Measurements from ENCODE around the gene DUSP28. TPM values are rescaled to one million over a fixed set of nuclear protein-coding genes. Genes with fewer than 3 reads are reported as not detected.

DUSP28 gene
- total RNA-seq, 6 experiments from 2014 or later, result 3.1 to 5.0 (median 4.3) TPM

DNA sequence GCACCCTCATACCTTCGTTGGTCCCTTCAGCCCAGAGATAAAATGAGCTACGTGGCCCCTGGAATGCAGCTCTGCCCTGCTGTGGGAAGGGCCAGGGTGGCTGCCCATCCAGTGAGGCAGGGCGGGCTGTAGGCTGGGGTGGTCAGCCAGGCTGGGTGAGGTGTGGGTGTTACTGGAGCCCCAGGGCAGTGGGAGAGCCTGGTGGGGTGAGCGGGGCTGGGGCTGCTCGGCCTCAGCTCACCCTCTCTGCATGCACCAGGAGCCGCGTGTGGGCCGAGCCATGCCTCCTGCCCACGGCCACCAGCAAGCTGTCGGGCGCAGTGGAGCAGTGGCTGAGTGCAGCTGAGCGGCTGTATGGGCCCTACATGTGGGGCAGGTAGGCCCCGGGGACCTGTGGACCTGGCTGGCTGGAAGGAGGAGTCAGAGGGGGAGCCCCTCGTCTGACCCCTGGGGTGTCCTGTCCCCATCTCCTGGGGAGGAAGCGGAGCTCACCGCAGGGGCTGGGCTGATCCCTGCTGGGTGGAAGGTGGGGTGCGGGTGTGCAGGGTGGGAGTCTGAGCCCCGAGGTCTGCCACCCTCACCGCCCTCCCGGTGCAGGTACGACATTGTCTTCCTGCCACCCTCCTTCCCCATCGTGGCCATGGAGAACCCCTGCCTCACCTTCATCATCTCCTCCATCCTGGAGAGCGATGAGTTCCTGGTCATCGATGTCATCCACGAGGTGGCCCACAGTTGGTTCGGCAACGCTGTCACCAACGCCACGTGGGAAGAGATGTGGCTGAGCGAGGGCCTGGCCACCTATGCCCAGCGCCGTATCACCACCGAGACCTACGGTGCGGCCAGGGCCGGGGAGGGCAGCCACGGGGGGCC, 13.6 kb downstream of the DUSP28 start:
- TF ChIP-seq CTCF (IDR thresholded peaks at IDR 0.05), result no peak
- Mint-ChIP-seq H3K27me3 (ENCODE audit: insufficient read depth) (peaks cover 2% of the 10 kb centered on the region; the same call in 1 of the 2 replicates), H3K36me3 (ENCODE audit: low read depth) (no peaks in the 10 kb centered on the region), H3K27ac (no peak overlapping the region), H3K4me1 (ENCODE audit: low read depth) (0 out of 2 replicates have a peak, but pooled peaks cover 5% of the 10 kb centered on the region), H3K4me3 (no peak overlapping the region), H3K9me3 (no peaks in the 10 kb centered on the region)
- no peak for DNase-seq

GRCh38 chr2:240574386-240575100, 14.4 kb downstream of the DUSP28 start:
- peaks cover 4% of the 10 kb centered on the region for H3K4me1 Mint-ChIP-seq (ENCODE audit: low read depth)
- no peak for TF ChIP-seq CTCF (IDR thresholded peaks at IDR 0.05)
- H3K36me3 Mint-ChIP-seq (ENCODE audit: low read depth), result no peaks in the 10 kb centered on the region
- H3K27me3 Mint-ChIP-seq (ENCODE audit: insufficient read depth), result peaks cover 2% of the 10 kb centered on the region; the same call in 1 of the 2 replicates
- H3K4me3 Mint-ChIP-seq, result no peak overlapping the region
- no peak overlapping the region for H3K27ac Mint-ChIP-seq
- DNase-seq, result no peak
- H3K9me3 Mint-ChIP-seq, result no peaks in the 10 kb centered on the region

DNA sequence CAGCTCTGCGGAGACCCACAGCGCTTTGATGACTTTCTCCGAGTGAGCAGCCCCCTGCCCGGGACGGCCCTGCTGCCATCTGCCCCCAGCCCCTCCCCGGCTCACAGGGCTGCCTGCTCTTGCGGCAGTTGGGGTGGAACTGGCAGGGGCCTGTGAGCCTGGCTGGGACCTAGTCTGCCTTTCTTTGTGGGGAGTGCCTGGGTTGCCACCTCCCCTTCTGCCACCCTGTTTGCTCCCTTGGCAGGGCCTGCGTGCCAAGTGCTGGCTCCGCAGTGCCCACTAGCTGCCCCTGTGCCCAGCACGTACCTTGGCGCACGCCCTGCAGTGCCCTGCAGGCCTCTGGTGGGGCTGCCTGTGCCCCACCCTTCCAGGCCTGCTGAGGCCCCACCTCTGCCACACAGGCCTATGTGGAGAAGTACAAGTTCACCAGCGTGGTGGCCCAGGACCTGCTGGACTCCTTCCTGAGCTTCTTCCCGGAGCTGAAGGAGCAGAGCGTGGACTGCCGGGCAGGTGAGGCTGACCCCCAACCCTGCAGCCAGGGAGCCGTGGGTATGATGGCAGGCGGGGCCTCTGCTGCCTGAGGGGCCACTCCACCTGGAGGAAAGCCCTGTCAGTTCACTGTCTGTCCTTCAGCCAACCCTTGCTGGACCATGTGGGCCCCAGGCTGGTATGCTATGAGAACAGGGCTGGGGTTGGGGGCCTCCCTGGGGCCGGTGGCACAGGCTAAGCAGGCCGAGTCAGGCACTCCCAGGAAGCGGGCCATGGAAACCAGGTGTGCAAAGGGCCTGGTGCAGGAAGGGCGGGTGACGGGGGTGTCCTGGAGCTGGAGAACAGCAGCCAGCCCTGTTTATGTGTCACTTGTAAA, 15.2 kb downstream of the DUSP28 start:
- H3K9me3 Mint-ChIP-seq, result no peaks in the 10 kb centered on the region
- H3K4me1 Mint-ChIP-seq (ENCODE audit: low read depth), result peaks cover 11% of the 10 kb centered on the region
- peaks cover 1% of the 10 kb centered on the region; the same call in 1 of the 2 replicates for H3K36me3 Mint-ChIP-seq (ENCODE audit: low read depth)
- H3K27me3 Mint-ChIP-seq (ENCODE audit: insufficient read depth), result peaks cover 2% of the 10 kb centered on the region; the same call in 1 of the 2 replicates
- no peak for TF ChIP-seq CTCF (IDR thresholded peaks at IDR 0.05)
- no peak overlapping the region for H3K27ac Mint-ChIP-seq
- H3K4me3 Mint-ChIP-seq, result no peak overlapping the region
- DNase-seq, result no peak

DNA sequence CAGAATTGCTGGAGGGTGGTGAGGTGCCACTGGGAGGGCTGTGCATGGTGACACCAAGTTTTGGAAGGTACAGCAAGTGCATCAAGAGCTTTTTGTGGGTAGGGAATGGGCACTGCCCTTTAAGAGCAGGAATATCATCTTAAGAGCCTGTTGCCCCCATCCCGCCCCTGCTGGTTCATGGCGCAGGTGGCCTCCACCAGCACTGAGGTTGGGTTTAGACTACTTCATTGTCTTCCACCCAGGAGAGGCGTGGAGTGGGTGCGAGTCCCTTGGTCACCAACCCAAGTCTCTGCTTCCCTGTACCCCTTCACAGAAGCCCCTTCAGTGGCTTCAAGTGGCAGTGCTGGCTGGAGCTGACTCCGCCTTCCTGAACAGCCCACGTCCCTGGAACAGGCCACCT, 15.9 kb downstream of the DUSP28 start:
- Mint-ChIP-seq H3K4me3 (no peak overlapping the region), H3K36me3 (ENCODE audit: low read depth) (peaks cover 8% of the 10 kb centered on the region), H3K27ac (no peak overlapping the region), H3K9me3 (0 out of 2 replicates have a peak, but pooled peaks cover 3% of the 10 kb centered on the region), H3K4me1 (ENCODE audit: low read depth) (peaks cover 17% of the 10 kb centered on the region), H3K27me3 (ENCODE audit: insufficient read depth) (peaks cover 2% of the 10 kb centered on the region; the same call in 1 of the 2 replicates)
- TF ChIP-seq CTCF (IDR thresholded peaks at IDR 0.05), result no peak
- DNase-seq, result no peak

All from HFFc6 (cell line).